ENCODE results near the gene PDZRN4.
A peak's percentile ranks its signal among the peaks of the same experiment; 100 is the strongest.
"Not testable (repeated sequence)": the region's sequence is repeated elsewhere in the genome, so short reads cannot be mapped to it uniquely, and the experiment has no call there.

The PDZRN4 gene

DNA sequence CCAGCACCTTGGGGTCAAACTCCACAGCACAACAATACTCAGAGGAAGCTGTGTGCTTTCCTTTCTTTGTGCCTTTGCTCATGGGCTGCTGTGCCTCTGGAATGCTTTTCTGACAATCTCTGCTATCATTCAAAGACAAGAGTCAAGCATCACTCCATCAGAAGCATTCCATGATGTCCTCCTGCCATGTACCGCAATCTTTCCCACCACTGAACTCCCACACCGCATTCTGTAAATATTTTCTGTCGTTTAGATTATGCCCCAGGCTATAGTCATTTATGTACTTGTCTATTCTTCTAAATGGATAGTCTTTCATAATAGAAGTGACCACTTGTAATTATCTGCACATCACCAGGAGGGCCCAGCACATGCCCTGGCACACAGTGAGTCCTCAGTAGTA, 327.8 kb downstream of the PDZRN4 start:
- DNase-seq: no peak

- DNase-seq: no peak
Measured at GRCh38 chr12:41520869-41521268, 332.7 kb downstream of the PDZRN4 start.

- peak; percentile 18 for DNase-seq
Measured at GRCh38 chr12:41521872-41522379, 333.8 kb downstream of the PDZRN4 start.

DNA sequence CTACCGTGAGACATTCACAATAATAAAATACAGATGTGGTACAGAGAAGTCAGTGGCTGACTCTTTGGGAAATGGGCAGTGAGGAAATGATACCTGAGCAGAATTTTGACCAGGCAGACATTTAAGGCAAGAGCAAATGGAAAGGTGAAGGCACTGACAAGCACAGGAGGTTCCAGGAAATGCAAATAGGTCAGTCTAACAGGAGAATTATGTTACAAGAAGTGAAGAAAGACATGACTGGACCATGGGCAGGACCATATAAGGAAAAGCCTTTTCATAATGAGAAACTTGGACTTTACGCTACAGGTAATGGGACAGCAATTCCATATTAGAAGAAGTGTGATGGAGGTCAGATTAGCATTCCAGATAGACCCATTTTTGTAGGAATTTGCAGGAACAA, 338.9 kb downstream of the PDZRN4 start:
- no peak for DNase-seq

- DNase-seq: no peak
Measured at GRCh38 chr12:41527534-41528116, 339.5 kb downstream of the PDZRN4 start.

DNA sequence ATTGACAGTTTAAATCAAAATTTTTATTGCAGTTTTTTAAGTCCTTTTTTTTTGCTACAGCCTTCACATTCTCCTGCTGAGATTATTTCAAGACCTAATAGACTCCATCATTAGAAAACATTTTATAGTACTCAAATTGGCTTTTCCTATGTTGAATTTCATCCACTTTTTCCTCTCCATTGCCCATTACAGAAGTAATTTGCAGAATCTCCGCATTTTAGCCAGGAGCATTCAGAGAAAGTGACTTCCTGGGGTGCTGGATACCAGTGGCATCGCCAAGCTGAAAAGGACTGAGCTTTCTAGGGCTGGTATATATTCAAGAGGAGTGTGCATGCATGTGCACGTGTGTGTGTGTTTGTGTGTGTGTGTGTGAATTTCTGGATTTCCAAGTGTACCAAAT, 340.8 kb downstream of the PDZRN4 start:
- no peak for DNase-seq

- DNase-seq: no peak
Measured at GRCh38 chr12:41530441-41530840, 342.3 kb downstream of the PDZRN4 start.

DNA sequence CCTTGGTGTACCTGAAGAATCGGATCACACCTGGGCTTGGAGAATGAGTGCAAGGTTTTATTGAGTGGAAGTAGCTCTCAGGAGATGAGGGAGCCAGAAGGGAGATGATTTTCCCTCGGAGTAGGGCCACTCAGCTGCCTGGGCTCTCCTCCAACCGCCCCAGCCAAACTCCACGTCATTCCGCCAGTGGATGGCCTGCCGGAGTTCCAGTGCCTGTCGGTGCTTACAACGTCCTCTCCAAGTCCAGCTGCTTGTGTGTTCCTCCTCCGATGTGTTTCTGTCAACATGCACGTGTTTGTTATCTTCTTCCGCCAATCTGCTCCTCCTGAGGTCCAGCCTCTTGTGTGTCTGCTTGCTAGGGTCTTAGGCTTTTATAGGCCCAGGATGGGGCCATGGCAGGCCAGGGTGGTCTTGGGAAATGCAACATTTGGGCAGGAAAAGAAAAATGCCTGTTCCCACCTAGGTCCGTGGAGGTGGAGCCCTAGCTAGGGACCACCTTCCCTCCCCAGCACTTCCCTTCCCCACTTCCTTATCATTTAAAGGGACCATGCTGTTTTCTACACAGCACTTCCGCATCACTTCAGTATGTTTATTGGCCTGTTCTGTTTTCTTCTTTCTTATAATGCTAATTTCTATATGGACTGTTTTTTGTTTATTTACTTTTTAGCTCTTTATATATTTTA, 343.2 kb downstream of the PDZRN4 start:
- no peak for DNase-seq

DNA sequence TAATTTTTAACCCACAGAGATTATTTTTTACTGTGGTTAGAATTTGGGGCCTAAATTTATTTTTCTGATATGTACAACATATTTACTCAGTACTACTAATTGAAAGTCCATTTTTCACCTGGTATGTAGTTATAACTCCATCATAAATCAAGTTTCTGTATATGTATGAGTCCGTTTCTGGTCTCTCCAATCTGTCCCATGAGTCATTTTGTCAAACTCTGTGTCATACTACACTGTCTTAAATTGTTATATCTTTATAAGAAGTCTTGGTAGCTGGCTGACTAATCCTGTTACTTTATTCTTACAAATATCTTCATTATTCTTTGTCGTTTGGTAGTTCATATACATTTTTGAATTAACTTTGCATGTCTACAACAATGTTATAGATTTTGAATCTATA, 344.0 kb downstream of the PDZRN4 start:
- no peak for DNase-seq

GRCh38 chr12:41536813-41537490, 348.8 kb downstream of the PDZRN4 start:
- no peak for DNase-seq

GRCh38 chr12:41537522-41537921, 349.4 kb downstream of the PDZRN4 start:
- no peak for DNase-seq

GRCh38 chr12:41545761-41546160, 357.6 kb downstream of the PDZRN4 start:
- no peak for DNase-seq

DNA sequence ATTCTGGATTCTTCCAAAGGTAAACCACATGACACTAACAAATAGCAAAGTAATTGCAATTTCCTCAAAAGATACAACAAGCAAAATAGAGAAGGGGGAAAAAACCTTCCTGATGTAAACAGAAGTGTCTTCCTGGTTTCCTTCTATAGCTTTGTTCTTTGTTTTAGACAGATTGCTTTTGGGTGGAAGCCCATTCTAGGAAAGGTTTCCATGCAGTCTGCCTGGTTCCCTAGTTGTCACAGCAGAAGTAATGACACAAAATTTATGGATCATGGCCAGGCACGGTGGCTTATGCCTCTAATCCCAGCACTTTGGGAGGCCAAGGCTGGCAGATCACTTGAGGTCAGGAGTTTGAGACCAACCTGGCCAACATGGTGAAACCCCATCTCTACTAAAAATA, 359.0 kb downstream of the PDZRN4 start:
- not testable (repeated sequence) for DNase-seq

GRCh38 chr12:41548926-41549325, 360.8 kb downstream of the PDZRN4 start:
- no peak for DNase-seq

- no peak for DNase-seq
Measured at GRCh38 chr12:41552588-41552987, 364.5 kb downstream of the PDZRN4 start.

- no peak for DNase-seq
Measured at GRCh38 chr12:41556176-41556575, 368.1 kb downstream of the PDZRN4 start.

DNA sequence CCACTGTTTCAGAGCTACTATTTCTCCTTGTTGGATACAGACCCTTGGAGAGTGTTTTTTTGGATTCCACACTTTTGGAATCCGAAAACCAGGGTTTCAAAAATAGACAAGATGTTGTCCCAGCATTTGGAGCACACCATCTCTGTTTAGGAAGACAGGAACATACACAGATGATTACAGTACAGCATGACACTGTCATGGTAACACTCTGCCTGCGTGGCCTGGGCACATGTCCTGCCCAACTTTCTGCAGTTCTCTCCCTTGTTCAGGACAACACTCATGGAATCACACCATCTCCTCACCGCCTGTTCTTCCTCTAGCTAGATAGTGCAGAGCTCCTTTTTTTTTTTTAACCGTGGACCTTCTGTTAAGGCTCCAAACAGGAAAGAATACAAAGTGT, 369.2 kb downstream of the PDZRN4 start:
- DNase-seq: no peak

DNA sequence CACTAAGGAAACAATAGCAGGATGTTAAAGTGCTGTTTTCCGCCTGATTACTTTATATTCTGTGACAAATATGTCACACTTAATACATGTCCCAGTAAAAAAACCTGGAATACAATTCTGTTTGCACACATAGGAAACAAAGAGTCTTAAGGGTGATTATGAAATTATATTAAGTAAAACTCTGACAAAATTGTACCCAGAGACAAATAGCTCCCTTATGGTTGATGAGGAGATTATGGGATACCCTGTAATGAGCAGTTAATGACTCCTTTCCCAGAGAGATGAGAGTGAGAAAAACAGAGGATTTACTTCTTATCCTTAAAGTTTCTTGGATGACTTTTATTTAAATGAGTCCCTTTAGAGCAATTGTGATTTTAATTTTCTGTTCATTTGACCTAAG, 370.6 kb downstream of the PDZRN4 start:
- DNase-seq: no peak

- DNase-seq: no peak
Measured at GRCh38 chr12:41563051-41563450, 374.9 kb downstream of the PDZRN4 start.

DNA sequence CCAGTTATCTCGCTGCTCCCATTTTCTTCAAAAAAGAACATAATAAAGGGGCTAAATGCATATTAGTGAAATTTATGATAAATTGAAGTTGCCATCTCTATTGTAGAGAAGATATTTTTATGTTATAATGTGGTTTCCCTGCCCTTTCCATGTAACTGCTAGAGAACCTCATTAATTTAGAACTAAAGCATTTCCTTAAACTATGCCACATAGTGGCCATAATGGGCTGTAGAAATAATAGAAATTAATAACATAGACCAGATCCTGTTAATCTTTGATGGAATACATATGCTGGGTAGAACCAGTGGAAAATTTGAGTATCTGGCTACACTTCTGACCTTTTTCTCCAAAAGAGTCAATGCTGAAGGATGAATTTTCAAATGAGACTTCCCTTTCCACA, 376.7 kb downstream of the PDZRN4 start:
- DNase-seq: no peak

- no peak for DNase-seq
Measured at GRCh38 chr12:41566703-41567102, 378.6 kb downstream of the PDZRN4 start.

DNA sequence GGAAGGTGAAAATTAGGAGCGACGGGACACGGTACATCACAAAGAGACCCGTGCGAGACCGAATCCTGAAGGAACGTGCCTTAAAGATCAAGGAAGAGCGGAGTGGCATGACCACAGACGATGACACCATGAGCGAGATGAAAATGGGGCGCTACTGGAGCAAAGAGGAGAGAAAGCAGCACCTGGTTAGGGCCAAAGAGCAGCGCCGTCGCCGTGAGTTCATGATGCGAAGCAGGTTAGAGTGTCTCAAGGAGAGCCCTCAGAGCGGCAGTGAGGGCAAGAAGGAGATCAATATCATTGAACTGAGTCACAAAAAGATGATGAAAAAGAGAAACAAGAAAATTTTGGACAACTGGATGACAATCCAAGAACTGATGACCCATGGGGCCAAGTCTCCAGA, 385.3 kb downstream of the PDZRN4 start:
- DNase-seq: no peak

GRCh38 chr12:41576925-41577324, 388.8 kb downstream of the PDZRN4 start:
- DNase-seq: no peak

DNA sequence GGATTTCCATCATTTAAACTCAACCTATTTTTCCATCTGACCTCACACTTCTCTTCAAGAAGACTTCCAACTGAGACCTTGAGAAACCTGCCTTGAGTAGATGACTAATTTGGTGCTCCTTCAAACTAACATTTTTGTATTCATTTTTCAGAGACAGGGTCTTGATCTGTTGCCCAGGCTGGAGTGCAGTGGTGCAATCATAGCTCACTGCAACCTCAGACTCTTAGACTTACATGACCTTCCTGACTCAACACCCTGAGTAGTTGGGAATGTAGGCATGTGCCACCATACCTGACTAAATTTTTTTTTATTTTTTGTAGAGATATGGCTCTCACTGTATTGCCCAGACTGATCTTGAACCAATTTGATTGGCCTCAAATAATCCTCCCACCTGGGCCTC, 389.9 kb downstream of the PDZRN4 start:
- no peak for DNase-seq

Data from CD4-positive, alpha-beta T cell treated with Interleukin-4 for 4 hours (primary cell).